HG02884 (cell line): ENCODE data around the gene MAPKAPK2.

ENCODE experiments used
- ATAC-seq: cut with Tn5 transposase; IDR thresholded peaks from one replicate; pipeline ENCODE4 v1.9.1; 2021; ENCODE audit warnings: mild to moderate bottlenecking, moderate library complexity; ENCODE audit not compliant: unreplicated experiment

Gene MAPKAPK2

GRCh38 chr1:206700445-206701036, 15.8 kb downstream of the MAPKAPK2 start:
- no peak for ATAC-seq

- ATAC-seq: no peak
Measured at GRCh38 chr1:206702260-206702659, 17.6 kb downstream of the MAPKAPK2 start.

- ATAC-seq: no peak
Measured at GRCh38 chr1:206702803-206703202, 18.1 kb downstream of the MAPKAPK2 start.

GRCh38 chr1:206703661-206704060, 19.0 kb downstream of the MAPKAPK2 start:
- no peak for ATAC-seq

- ATAC-seq: no peak
Measured at GRCh38 chr1:206704226-206704625, 19.5 kb downstream of the MAPKAPK2 start.

- no peak for ATAC-seq
Measured at GRCh38 chr1:206705191-206705590, 20.5 kb downstream of the MAPKAPK2 start.

GRCh38 chr1:206705726-206706297, 21.1 kb downstream of the MAPKAPK2 start:
- no peak for ATAC-seq

- ATAC-seq: no peak
Measured at GRCh38 chr1:206706298-206706791, 21.6 kb downstream of the MAPKAPK2 start.

GRCh38 chr1:206706806-206707366, 22.2 kb downstream of the MAPKAPK2 start:
- no peak for ATAC-seq

GRCh38 chr1:206708058-206708457, 23.4 kb downstream of the MAPKAPK2 start:
- no peak for ATAC-seq

- ATAC-seq: no peak
Measured at GRCh38 chr1:206708882-206709281, 24.2 kb downstream of the MAPKAPK2 start.

GRCh38 chr1:206709322-206709721, 24.6 kb downstream of the MAPKAPK2 start:
- ATAC-seq: no peak

- no peak for ATAC-seq
Measured at GRCh38 chr1:206709772-206710459, 25.2 kb downstream of the MAPKAPK2 start.

- no peak for ATAC-seq
Measured at GRCh38 chr1:206710460-206710823, 25.7 kb downstream of the MAPKAPK2 start.

- ATAC-seq: no peak
Measured at GRCh38 chr1:206713070-206713469, 28.4 kb downstream of the MAPKAPK2 start.

GRCh38 chr1:206713910-206714312, 29.2 kb downstream of the MAPKAPK2 start:
- ATAC-seq: no peak

GRCh38 chr1:206714331-206715058, 29.8 kb downstream of the MAPKAPK2 start:
- ATAC-seq: no peak

- ATAC-seq: no peak
Measured at GRCh38 chr1:206715120-206715519, 30.4 kb downstream of the MAPKAPK2 start.

GRCh38 chr1:206715552-206716158, 30.9 kb downstream of the MAPKAPK2 start:
- ATAC-seq: no peak

- ATAC-seq: no peak
Measured at GRCh38 chr1:206716159-206716869, 31.6 kb downstream of the MAPKAPK2 start.
